ENCODE results near the gene APLP2.

GRCh38 chr11:130086669-130087068 lies 17.0 kb downstream of the APLP2 start:
- TF ChIP-seq CTCF (conservative IDR thresholded peaks at IDR 0.05 in 1 of 2, IDR thresholded peaks at IDR 0.05 in 1 of 2; ENCODE audit: low read depth in 1 of 2, low read length in 2 of 2), result no peak
- no peak for TF ChIP-seq EZH2 (IDR thresholded peaks at IDR 0.05; ENCODE audit: low read length, missing control alignments)
